Esophagus muscularis mucosa (tissue), 3 donors: Measurements from ENCODE around the gene VPS13D.

Experiments
- CTCF ChIP-seq, 3 experiments: fragments of 200-600 bp in 2 of 3; fragments of 450-650 bp in 1 of 3; sonication (generic) in 2 of 3; IDR thresholded peaks; one replicate each; pipeline ENCODE4 v1.5.1; 2017 to 2019; ENCODE audit warnings: antibody characterized with exemption in 3 of 3, mild to moderate bottlenecking in 2 of 3, moderate library complexity in 1 of 3
- POLR2A ChIP-seq: fragments of 450-650 bp; IDR thresholded peaks from one replicate; pipeline ENCODE4 v1.6.1; 2017; ENCODE audit warnings: antibody characterized with exemption, moderate library complexity, mild to moderate bottlenecking, low read depth
- POLR2AphosphoS5 ChIP-seq, 2 donors: sonication (generic); formaldehyde crosslinking; IDR thresholded peaks; one replicate each; pipeline ENCODE4 v1.6.1; 2017; ENCODE audit warnings: antibody characterized with exemption in 2 of 2

- TF ChIP-seq CTCF (IDR thresholded peaks at IDR 0.05): no peak
- no peak for TF ChIP-seq POLR2A
- no peak for TF ChIP-seq POLR2AphosphoS5 (IDR thresholded peaks at IDR 0.05)
These were observed 139.4 kb downstream of the VPS13D start for GRCh38 chr1:12369258-12369657.
